PC-9 (cell line): ENCODE measurements around the gene GLRB.

Experiments used
- EZH2 ChIP-seq: fragments of 200-600 bp; sonication (generic); IDR thresholded peaks from 2 replicates; pipeline ENCODE4 v1.8.0; 2017; ENCODE audit warnings: antibody characterized with exemption, low read depth
- TF ChIP-seq, protein P1 (sequence below): fragments of 200-600 bp; sonication (generic); conservative IDR thresholded peaks from 2 replicates; pipeline ENCODE4 v1.6.1; 2017; ENCODE audit warnings: mixed run types, antibody characterized with exemption, mild to moderate bottlenecking, moderate library complexity

DNA sequence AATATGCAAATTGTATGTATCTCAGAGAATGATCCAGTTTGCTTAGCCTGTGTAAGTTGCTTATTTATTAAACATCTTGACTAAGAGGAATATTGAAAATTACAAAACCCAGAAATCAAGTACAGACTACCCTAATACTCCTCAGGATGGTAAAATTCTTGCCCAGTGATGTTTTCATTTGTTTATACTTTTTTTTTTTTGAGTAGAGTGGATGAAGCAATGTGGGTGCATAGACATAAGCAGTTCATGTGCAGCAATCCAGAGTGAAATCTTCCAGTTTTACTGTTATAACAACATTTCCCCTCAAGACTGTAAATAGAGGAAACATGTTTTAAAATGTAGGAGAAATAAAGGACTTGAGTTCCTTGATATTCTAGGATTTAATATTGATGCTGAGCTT, 4.7 kb downstream of the GLRB start:
- TF ChIP-seq, protein P1, sequence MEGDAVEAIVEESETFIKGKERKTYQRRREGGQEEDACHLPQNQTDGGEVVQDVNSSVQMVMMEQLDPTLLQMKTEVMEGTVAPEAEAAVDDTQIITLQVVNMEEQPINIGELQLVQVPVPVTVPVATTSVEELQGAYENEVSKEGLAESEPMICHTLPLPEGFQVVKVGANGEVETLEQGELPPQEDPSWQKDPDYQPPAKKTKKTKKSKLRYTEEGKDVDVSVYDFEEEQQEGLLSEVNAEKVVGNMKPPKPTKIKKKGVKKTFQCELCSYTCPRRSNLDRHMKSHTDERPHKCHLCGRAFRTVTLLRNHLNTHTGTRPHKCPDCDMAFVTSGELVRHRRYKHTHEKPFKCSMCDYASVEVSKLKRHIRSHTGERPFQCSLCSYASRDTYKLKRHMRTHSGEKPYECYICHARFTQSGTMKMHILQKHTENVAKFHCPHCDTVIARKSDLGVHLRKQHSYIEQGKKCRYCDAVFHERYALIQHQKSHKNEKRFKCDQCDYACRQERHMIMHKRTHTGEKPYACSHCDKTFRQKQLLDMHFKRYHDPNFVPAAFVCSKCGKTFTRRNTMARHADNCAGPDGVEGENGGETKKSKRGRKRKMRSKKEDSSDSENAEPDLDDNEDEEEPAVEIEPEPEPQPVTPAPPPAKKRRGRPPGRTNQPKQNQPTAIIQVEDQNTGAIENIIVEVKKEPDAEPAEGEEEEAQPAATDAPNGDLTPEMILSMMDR: no peak
- no peak for TF ChIP-seq EZH2
